H9 (cell line): ENCODE measurements around the gene LRRN3. TPM values are rescaled to one million over a fixed set of nuclear protein-coding genes. Genes with fewer than 3 reads are reported as not detected.

ENCODE experiments used
- DNase-seq: peaks from one replicate; pipeline ENCODE4 v3.0.0-alpha.2; 2017
- H2AFZ ChIP-seq: one replicate; pipeline ENCODE4 v1.6.1; 2013; ENCODE audit warnings: mild to moderate bottlenecking, low read length, control low read depth, moderate library complexity
- H2AK5ac ChIP-seq: 2 replicates; pipeline ENCODE4 v1.6.1; 2013; ENCODE audit warnings: low read length, control low read depth, mixed read lengths; ENCODE audit not compliant: insufficient read length
- H2BK120ac ChIP-seq: one replicate; pipeline ENCODE4 v1.6.1; 2013; ENCODE audit warnings: low read depth, mild to moderate bottlenecking, low read length, control low read depth, inconsistent platforms; ENCODE audit not compliant: poor library complexity, severe bottlenecking
- H2BK12ac ChIP-seq: 2 replicates; pipeline ENCODE4 v1.6.1; 2013; ENCODE audit warnings: low read length, control low read depth, mixed read lengths, low read depth; ENCODE audit not compliant: insufficient read length
- H2BK15ac ChIP-seq: 2 replicates; pipeline ENCODE4 v1.6.1; 2013; ENCODE audit warnings: low read depth, low read length, control low read depth
- H2BK20ac ChIP-seq: one replicate; pipeline ENCODE4 v1.6.1; 2013; ENCODE audit warnings: low read depth, mild to moderate bottlenecking, low read length, control low read depth, inconsistent platforms; ENCODE audit not compliant: poor library complexity, severe bottlenecking
- H2BK5ac ChIP-seq: 2 replicates; pipeline ENCODE4 v1.6.1; 2013; ENCODE audit warnings: low read length, control low read depth, mixed read lengths; ENCODE audit not compliant: insufficient read length
- H3K14ac ChIP-seq: 2 replicates; pipeline ENCODE4 v1.6.1; 2013; ENCODE audit warnings: low read length, control low read depth; ENCODE audit not compliant: insufficient read depth
- H3K18ac ChIP-seq: 2 replicates; pipeline ENCODE4 v1.6.1; 2013; ENCODE audit warnings: low read depth, mild to moderate bottlenecking, mixed read lengths, low read length, control low read depth; ENCODE audit not compliant: insufficient read length
- H3K23ac ChIP-seq: 2 replicates; pipeline ENCODE4 v1.6.1; 2013; ENCODE audit warnings: low read length, control low read depth, mixed read lengths, low read depth; ENCODE audit not compliant: insufficient read length
- H3K23me2 ChIP-seq: 2 replicates; pipeline ENCODE4 v1.6.1; 2013; ENCODE audit warnings: low read depth, mild to moderate bottlenecking, mixed read lengths, low read length, control low read depth; ENCODE audit not compliant: insufficient read length, poor library complexity, severe bottlenecking
- H3K27ac ChIP-seq: 2 replicates; pipeline ENCODE4 v1.5.1; 2013; ENCODE audit warnings: low read length, control low read depth, mixed read lengths, low read depth; ENCODE audit not compliant: insufficient read length
- H3K27me3 ChIP-seq: 2 replicates; pipeline ENCODE4 v1.6.1; 2013; ENCODE audit warnings: low read length, control low read depth, inconsistent platforms; ENCODE audit not compliant: insufficient read depth
- H3K4ac ChIP-seq: 2 replicates; pipeline ENCODE4 v1.6.1; 2013; ENCODE audit warnings: low read depth, mild to moderate bottlenecking, control low read depth, inconsistent platforms, low read length, moderate library complexity
- H3K4me1 ChIP-seq: 2 replicates; pipeline ENCODE4 v1.6.1; 2013; ENCODE audit warnings: low read length, control low read depth, inconsistent platforms; ENCODE audit not compliant: insufficient read depth
- H3K4me2 ChIP-seq: 2 replicates; pipeline ENCODE4 v1.6.1; 2013; ENCODE audit warnings: low read length, control low read depth, mixed read lengths; ENCODE audit not compliant: insufficient read length, insufficient read depth
- H3K56ac ChIP-seq: 2 replicates; pipeline ENCODE4 v1.6.1; 2013; ENCODE audit warnings: low read depth, mild to moderate bottlenecking, mixed read lengths, low read length, control low read depth; ENCODE audit not compliant: insufficient read length
- H3K79me1 ChIP-seq: 2 replicates; pipeline ENCODE4 v1.6.1; 2013; ENCODE audit warnings: low read depth, mild to moderate bottlenecking, moderate library complexity, low read length, control low read depth, inconsistent platforms; ENCODE audit not compliant: insufficient read depth, poor library complexity, severe bottlenecking
- H3K79me2 ChIP-seq: 2 replicates; pipeline ENCODE4 v1.6.1; 2013; ENCODE audit warnings: low read length, control low read depth, inconsistent platforms; ENCODE audit not compliant: insufficient read depth
- H3K9ac ChIP-seq: 2 replicates; pipeline ENCODE4 v1.6.1; 2013; ENCODE audit warnings: low read length, control low read depth, mixed read lengths; ENCODE audit not compliant: insufficient read length; ENCODE audit errors: extremely low read depth
- H3K9me3 ChIP-seq: one replicate; pipeline ENCODE4 v1.6.1; 2013; ENCODE audit warnings: low read depth, low read length, inconsistent platforms; ENCODE audit not compliant: control insufficient read depth
- H3T11ph ChIP-seq: one replicate; pipeline ENCODE4 v1.6.1; 2013; ENCODE audit warnings: mild to moderate bottlenecking, low read length, control low read depth, inconsistent platforms
- H4K20me1 ChIP-seq: one replicate; pipeline ENCODE4 v1.6.1; 2013; ENCODE audit not compliant: control insufficient read depth, insufficient read length, insufficient read depth
- H4K5ac ChIP-seq: 2 replicates; pipeline ENCODE4 v1.6.1; 2013; ENCODE audit warnings: low read depth, mild to moderate bottlenecking, mixed read lengths, low read length, control low read depth; ENCODE audit not compliant: insufficient read length
- H4K8ac ChIP-seq: replicated peaks from 2 replicates; pipeline ENCODE4 v1.6.1; 2013; ENCODE audit warnings: low read length, control low read depth, mixed read lengths, low read depth; ENCODE audit not compliant: insufficient read length
- H4K91ac ChIP-seq: 2 replicates; pipeline ENCODE4 v1.6.1; 2013; ENCODE audit warnings: low read depth, mild to moderate bottlenecking, moderate library complexity, mixed read lengths, low read length, control low read depth; ENCODE audit not compliant: insufficient read length
- H3K27ac Mint-ChIP-seq, 3 experiments: 2 replicates in 2 of 3; 3 replicates in 1 of 3; pipeline ENCODE4 v1.8.0; 2020 to 2021; ENCODE audit warnings: mixed read lengths in 3 of 3, mild to moderate bottlenecking in 1 of 3, moderate library complexity in 1 of 3
- H3K27me3 Mint-ChIP-seq: 2 replicates; pipeline ENCODE4 v1.8.0; 2021; ENCODE audit warnings: low read depth, mild to moderate bottlenecking, moderate library complexity, mixed read lengths
- H3K36me3 Mint-ChIP-seq, 3 experiments: 2 replicates in 2 of 3; 3 replicates in 1 of 3; pipeline ENCODE4 v1.8.0; 2020 to 2021; ENCODE audit warnings: low read depth in 3 of 3, mixed read lengths in 3 of 3; ENCODE audit not compliant: insufficient read depth in 1 of 3
- H3K4me1 Mint-ChIP-seq, 2 experiments: 2 replicates each; pipeline ENCODE4 v1.8.0; 2020; ENCODE audit warnings: mixed read lengths in 2 of 2
- H3K4me3 Mint-ChIP-seq, 2 experiments: 2 replicates in 1 of 2; 3 replicates in 1 of 2; pipeline ENCODE4 v1.8.0; 2020 to 2021; ENCODE audit warnings: mild to moderate bottlenecking in 2 of 2, mixed read lengths in 2 of 2, moderate library complexity in 1 of 2
- H3K9me3 Mint-ChIP-seq, 2 experiments: 2 replicates in 1 of 2; 3 replicates in 1 of 2; pipeline ENCODE4 v1.8.0; 2020; ENCODE audit warnings: mild to moderate bottlenecking in 2 of 2, mixed read lengths in 2 of 2, moderate library complexity in 1 of 2
- CTCF ChIP-seq: fragments of 200-600 bp; sonication (generic); conservative IDR thresholded peaks from 3 replicates; pipeline ENCODE4 v1.8.0; 2021; ENCODE audit warnings: antibody characterized with exemption, mild to moderate bottlenecking
- WGBS: extraction: QIAGEN DNeasy Blood & Tissue Kit; methylation state at CpG from one replicate; pipeline ENCODE4 v1.1.7; 2013; ENCODE audit warnings: missing lambda C conversion rate, low lambda C conversion rate, mixed read lengths; ENCODE audit not compliant: insufficient read length; ENCODE audit errors: extremely low coverage; 5-methylcytosine and 5-hydroxymethylcytosine counted together
- total RNA-seq: library from RNA; stranded (reverse); gene quantifications from 2 replicates; pipeline ENCODE4 v1.2.1, GENCODE V29; 2021

LRRN3 gene
- total RNA-seq, 1 experiment from 2014 or later, result 0.77 TPM

- DNase-seq, result no peak
- Histone ChIP-seq H3K18ac (no peak overlapping the region), H3K79me2 (no peaks in the 10 kb centered on the region), H3K4ac (no peak overlapping the region), H2AFZ (no peak overlapping the region), H3K79me1 (no peaks in the 10 kb centered on the region), H3K23me2 (no peaks in the 10 kb centered on the region), H4K5ac (no peak overlapping the region), H3K27me3 (no peaks in the 10 kb centered on the region), H3K23ac (no peak overlapping the region), H3K9me3 (no peaks in the 10 kb centered on the region), H2BK20ac (no peak overlapping the region), H2AK5ac (no peak overlapping the region), H3K4me1 (no peaks in the 10 kb centered on the region; the same call in 1 of the 2 replicates), H3T11ph (no peak overlapping the region), H3K4me2 (no peak overlapping the region), H2BK12ac (no peak overlapping the region), H4K91ac (no peak overlapping the region), H3K27ac (no peak overlapping the region), H4K20me1 (no peaks in the 10 kb centered on the region), H3K56ac (no peak overlapping the region), H2BK15ac (no peak overlapping the region), H4K8ac (no peak overlapping the region), H3K14ac (no peak overlapping the region), H2BK5ac (no peak overlapping the region), H2BK120ac (no peak overlapping the region), H3K9ac (no peak overlapping the region)
- H3K36me3 Mint-ChIP-seq, result no peaks in the 10 kb centered on the region; a peak in 1 of 7 replicates
- no peak overlapping the region for H3K27ac Mint-ChIP-seq
- peaks cover 24 to 27% of the 10 kb centered on the region in 2 experiments for H3K4me1 Mint-ChIP-seq
- H3K4me3 Mint-ChIP-seq, result no peak overlapping the region
- H3K27me3 Mint-ChIP-seq, result no peaks in the 10 kb centered on the region
- H3K9me3 Mint-ChIP-seq, result no peaks in the 10 kb centered on the region
- TF ChIP-seq CTCF, result no peak
- WGBS, result no CpG with 5 or more reads among the region's 3 CpGs
Measured at GRCh38 chr7:111108496-111108895, 17.6 kb downstream of the LRRN3 start.
